Sigmoid colon (tissue), 4 donors: ENCODE data around the gene HORMAD2.

Experiments used
- CTCF ChIP-seq, 4 experiments: fragments of 450-650 bp in 3 of 4; fragments of 200-600 bp in 1 of 4; IDR thresholded peaks; one replicate each; pipeline ENCODE4 v1.5.1; 2016 to 2019; ENCODE audit warnings: antibody characterized with exemption in 4 of 4, mild to moderate bottlenecking in 3 of 4, moderate library complexity in 2 of 4
- EP300 ChIP-seq, 4 donors: sonication (generic); formaldehyde crosslinking; IDR thresholded peaks; one replicate each; pipeline ENCODE4 v1.6.1; 2017; ENCODE audit warnings: antibody characterized with exemption in 4 of 4
- POLR2A ChIP-seq, 2 donors: fragments of 450-650 bp; IDR thresholded peaks; one replicate each; pipeline ENCODE4 v1.6.1; 2016; ENCODE audit warnings: antibody characterized with exemption in 2 of 2, mild to moderate bottlenecking in 2 of 2, moderate library complexity in 2 of 2
- POLR2AphosphoS5 ChIP-seq, 4 donors: sonication (generic); formaldehyde crosslinking; IDR thresholded peaks; one replicate each; pipeline ENCODE4 v1.6.1; 2017; ENCODE audit warnings: antibody characterized with exemption in 4 of 4

GRCh38 chr22:30140414-30140813 is 60.1 kb downstream of the HORMAD2 start:
- TF ChIP-seq POLR2AphosphoS5 (IDR thresholded peaks at IDR 0.05): no peak
- TF ChIP-seq POLR2A (IDR thresholded peaks at IDR 0.05): no peak
- TF ChIP-seq CTCF (IDR thresholded peaks at IDR 0.05): no peak
- no peak for TF ChIP-seq EP300 (IDR thresholded peaks at IDR 0.05)
